H1 (cell line): ENCODE results near the gene SMAP1. TPM values are rescaled to one million over a fixed set of nuclear protein-coding genes. Genes with fewer than 3 reads are reported as not detected.

ENCODE experiments used
- CTCF ChIA-PET: fragments of 300-600 bp; sonication (Branson Sonifier 250); formaldehyde crosslinking; loops from one replicate; lab custom pipeline; 2021; ENCODE audit not compliant: partially characterized antibody; lab: Charles Lee
- POLR2A ChIA-PET: fragments of 300-600 bp; sonication (Branson Sonifier 250); formaldehyde crosslinking; loops from one replicate; lab custom pipeline; 2021; ENCODE audit warnings: inconsistent platforms; ENCODE audit not compliant: partially characterized antibody; lab: Charles Lee
- DNase-seq, 2 experiments: peaks; one replicate each; pipeline versions ENCODE4 v3.0.0 to v3.0.0-alpha.2; 2010 to 2022; ENCODE audit warnings: low spot score in 2 of 2, low read depth in 1 of 2, mixed read lengths in 1 of 2
- FAIRE-seq: peaks from 2 replicates; lab custom pipeline; 2011; peaks lifted over from hg19 to GRCh38; lab: Jason Lieb, UNC
- H2AFZ ChIP-seq: 2 replicates; pipeline ENCODE4 v1.8.1; 2012; ENCODE audit warnings: low read length, inconsistent platforms
- H2AK5ac ChIP-seq: 2 replicates; pipeline ENCODE4 v1.6.1; 2013; ENCODE audit warnings: low read depth, low read length
- H2BK120ac ChIP-seq: replicated peaks from 2 replicates; pipeline ENCODE3; 2013; ENCODE audit warnings: low read depth, low read length, inconsistent platforms
- H2BK12ac ChIP-seq: 2 replicates; pipeline ENCODE4 v1.6.1; 2013; ENCODE audit warnings: low read depth, low read length
- H2BK15ac ChIP-seq: 2 replicates; pipeline ENCODE4 v1.6.1; 2013; ENCODE audit warnings: low read length
- H2BK20ac ChIP-seq: 2 replicates; pipeline ENCODE4 v1.6.1; 2013; ENCODE audit warnings: low read length
- H2BK5ac ChIP-seq: 2 replicates; pipeline ENCODE4 v1.6.1; 2013; ENCODE audit warnings: low read depth, low read length
- H3K14ac ChIP-seq: 2 replicates; pipeline ENCODE4 v1.6.1; 2013; ENCODE audit warnings: inconsistent platforms; ENCODE audit not compliant: insufficient read length
- H3K18ac ChIP-seq: 2 replicates; pipeline ENCODE4 v1.6.1; 2013; ENCODE audit warnings: low read length; ENCODE audit errors: extremely low read depth
- H3K23ac ChIP-seq: 2 replicates; pipeline ENCODE4 v1.6.1; 2013; ENCODE audit warnings: inconsistent platforms; ENCODE audit not compliant: insufficient read length
- H3K23me2 ChIP-seq: 2 replicates; pipeline ENCODE4 v1.6.1; 2013; ENCODE audit warnings: low read depth, low read length
- H3K27ac ChIP-seq: 2 replicates; pipeline ENCODE4 v1.6.1; 2011; ENCODE audit warnings: low read depth, low read length, inconsistent platforms
- H3K27me3 ChIP-seq, 4 experiments: replicated peaks in 1 of 4; 1 replicate in 1 of 4; 2 replicates in 3 of 4; pipeline versions ENCODE4 v1.6.1 to v1.8.1; 2011 to 2013; ENCODE audit warnings: low read length in 3 of 4, mild to moderate bottlenecking in 3 of 4, inconsistent platforms in 2 of 4, mixed read lengths in 2 of 4, moderate library complexity in 1 of 4; ENCODE audit not compliant: control insufficient read depth in 3 of 4, insufficient read depth in 3 of 4; ENCODE audit errors: extremely low read depth in 1 of 4
- H3K36me3 ChIP-seq, 4 experiments: 2 replicates each; pipeline versions ENCODE4 v1.6.1 to v1.8.1; 2011 to 2013; ENCODE audit warnings: mild to moderate bottlenecking in 4 of 4, low read length in 3 of 4, moderate library complexity in 2 of 4, control low read depth in 1 of 4, inconsistent platforms in 1 of 4; ENCODE audit not compliant: insufficient read depth in 4 of 4, control insufficient read depth in 2 of 4
- H3K4ac ChIP-seq: replicated peaks from 2 replicates; pipeline ENCODE3; 2013; ENCODE audit warnings: low read length, low read depth, mixed read lengths, inconsistent platforms; ENCODE audit not compliant: insufficient read length
- H3K4me1 ChIP-seq, 4 experiments: replicated peaks in 1 of 4; 1 replicate in 1 of 4; 2 replicates in 3 of 4; pipeline versions ENCODE4 v1.6.1 to v1.8.1; 2011 to 2013; ENCODE audit warnings: low read length in 3 of 4, inconsistent platforms in 2 of 4, mixed read lengths in 1 of 4; ENCODE audit not compliant: insufficient read depth in 4 of 4, control insufficient read depth in 3 of 4
- H3K4me2 ChIP-seq, 2 experiments: 2 replicates each; pipeline versions ENCODE4 v1.6.1 to v1.8.1; 2011 to 2013; ENCODE audit warnings: low read depth in 2 of 2, low read length in 2 of 2, control low read depth in 1 of 2, inconsistent platforms in 1 of 2, mild to moderate bottlenecking in 1 of 2; ENCODE audit not compliant: insufficient read depth in 1 of 2
- H3K4me3 ChIP-seq, 4 experiments: fragments of 200-600, 300-600 bp in 1 of 4; sonication (generic), shearing (Covaris generic), sonication (Bioruptor Twin) in 1 of 4; 2 replicates each; pipeline versions ENCODE4 v1.5.1 to v1.8.1; 2011 to 2016; ENCODE audit warnings: low read length in 4 of 4, low read depth in 3 of 4, control low read depth in 2 of 4, inconsistent platforms in 2 of 4, mild to moderate bottlenecking in 2 of 4, mixed read lengths in 1 of 4, moderate library complexity in 1 of 4; ENCODE audit not compliant: insufficient read depth in 2 of 4; ENCODE audit errors: extremely low read depth in 1 of 4
- H3K56ac ChIP-seq: replicated peaks from 2 replicates; pipeline ENCODE3; 2013; ENCODE audit warnings: low read depth, mild to moderate bottlenecking, mixed read lengths, low read length, inconsistent platforms; ENCODE audit not compliant: insufficient read length
- H3K79me1 ChIP-seq: 2 replicates; pipeline ENCODE4 v1.6.1; 2013; ENCODE audit warnings: low read depth, low read length, control low read depth
- H3K79me2 ChIP-seq, 2 experiments: 2 replicates each; pipeline versions ENCODE4 v1.6.1 to v1.8.1; 2012 to 2013; ENCODE audit warnings: low read length in 2 of 2, mild to moderate bottlenecking in 2 of 2, inconsistent platforms in 1 of 2; ENCODE audit not compliant: insufficient read depth in 2 of 2, control insufficient read depth in 1 of 2
- H3K9ac ChIP-seq, 4 experiments: replicated peaks in 1 of 4; 1 replicate in 1 of 4; 2 replicates in 3 of 4; pipeline versions ENCODE4 v1.6.1 to v1.8.1; 2011 to 2013; ENCODE audit warnings: low read depth in 3 of 4, low read length in 3 of 4, control low read depth in 2 of 4, mild to moderate bottlenecking in 2 of 4, moderate library complexity in 2 of 4, inconsistent platforms in 1 of 4; ENCODE audit errors: extremely low read depth in 1 of 4
- H3K9me3 ChIP-seq, 2 experiments: 2 replicates each; pipeline versions ENCODE4 v1.6.1 to v1.8.1; 2012 to 2013; ENCODE audit warnings: mild to moderate bottlenecking in 2 of 2, moderate library complexity in 2 of 2, control low read depth in 1 of 2, inconsistent platforms in 1 of 2, low read depth in 1 of 2, low read length in 1 of 2, mixed read lengths in 1 of 2; ENCODE audit not compliant: insufficient read depth in 2 of 2
- H4K20me1 ChIP-seq, 2 experiments: replicated peaks in 1 of 2; 2 replicates each; pipeline versions ENCODE3 to v1.8.1; 2011 to 2013; ENCODE audit warnings: inconsistent platforms in 2 of 2, low read length in 2 of 2, mild to moderate bottlenecking in 1 of 2; ENCODE audit not compliant: insufficient read depth in 2 of 2, control insufficient read depth in 1 of 2
- H4K5ac ChIP-seq: 2 replicates; pipeline ENCODE4 v1.6.1; 2013; ENCODE audit warnings: low read length, low read depth, mixed read lengths, inconsistent platforms; ENCODE audit not compliant: insufficient read length
- H4K8ac ChIP-seq: 2 replicates; pipeline ENCODE4 v1.8.0; 2013; ENCODE audit warnings: mild to moderate bottlenecking, moderate library complexity, low read length, inconsistent platforms; ENCODE audit not compliant: insufficient read depth; ENCODE audit errors: extremely low read depth
- H4K91ac ChIP-seq: replicated peaks from 2 replicates; pipeline ENCODE3; 2013; ENCODE audit warnings: low read length, mixed read lengths, inconsistent platforms; ENCODE audit not compliant: insufficient read length
- ASH2L ChIP-seq: fragments of 200-600, 300-600 bp; sonication (generic); IDR thresholded peaks from one replicate; pipeline ENCODE4 v1.7.1; 2017; ENCODE audit warnings: low read length
- BACH1 ChIP-seq: IDR thresholded peaks from 2 replicates; pipeline ENCODE4 v1.6.1; 2012; ENCODE audit warnings: low read length, improper control_type of control experiment
- CHD2 ChIP-seq: IDR thresholded peaks from 2 replicates; pipeline ENCODE4 v1.6.1; 2012; ENCODE audit warnings: low read length, improper control_type of control experiment
- CREB1 ChIP-seq: IDR thresholded peaks from 2 replicates; pipeline ENCODE4 v1.6.1; 2012; ENCODE audit warnings: inconsistent platforms
- EP300 ChIP-seq, 2 experiments: IDR thresholded peaks; 1 replicate in 1 of 2; 2 replicates in 1 of 2; pipeline ENCODE4 v1.6.1; 2011 to 2012; ENCODE audit warnings: low read depth in 2 of 2, low read length in 2 of 2, mild to moderate bottlenecking in 2 of 2, borderline replicate concordance in 1 of 2, inconsistent platforms in 1 of 2, moderate library complexity in 1 of 2
- RAD21 ChIP-seq, 2 experiments: IDR thresholded peaks in 1 of 2; conservative IDR thresholded peaks in 1 of 2; 2 replicates each; pipeline ENCODE4 v1.6.1; 2011; ENCODE audit warnings: low read depth in 2 of 2, low read length in 2 of 2, improper control_type of control experiment in 1 of 2, inconsistent platforms in 1 of 2, mild to moderate bottlenecking in 1 of 2, moderate library complexity in 1 of 2
- SIN3A ChIP-seq, 2 experiments: IDR thresholded peaks in 1 of 2; conservative IDR thresholded peaks in 1 of 2; 2 replicates each; pipeline ENCODE4 v1.6.1; 2011 to 2012; ENCODE audit warnings: low read length in 2 of 2, improper control_type of control experiment in 1 of 2, low read depth in 1 of 2, mild to moderate bottlenecking in 1 of 2
- SIX5 ChIP-seq: IDR thresholded peaks from 2 replicates; pipeline ENCODE4 v1.6.1; 2011; ENCODE audit warnings: mild to moderate bottlenecking, low read depth, low read length
- SRF ChIP-seq: IDR thresholded peaks from 2 replicates; pipeline ENCODE4 v1.6.1; 2011; ENCODE audit warnings: mild to moderate bottlenecking, low read depth, low read length, moderate library complexity
- WGBS, 2 experiments: shearing (Covaris generic) in 1 of 2; methylation state at CpG; one replicate each; pipeline versions ENCODE4 v1.1.6 to v1.1.7; 2013 to 2015; ENCODE audit warnings: low lambda C conversion rate in 2 of 2, mixed read lengths in 2 of 2, inconsistent platforms in 1 of 2, low coverage in 1 of 2, missing lambda C conversion rate in 1 of 2; ENCODE audit not compliant: insufficient replicate concordance in 2 of 2, insufficient coverage in 1 of 2, insufficient read length in 1 of 2; ENCODE audit errors: extremely low coverage in 1 of 2, missing lambda C conversion rate in 1 of 2; 5-methylcytosine and 5-hydroxymethylcytosine counted together
- polyA plus RNA-seq, 7 experiments: library from polyadenylated mRNA; depleted of rRNA in 3 of 7; stranded (reverse) in 5 of 7; unstranded in 2 of 7; fragments of >200 nt in 5 of 7; fragments of 200-250 nt in 2 of 7; gene quantifications; 1 replicate in 5 of 7; 2 replicates in 1 of 7; 4 replicates in 1 of 7; pipeline versions ENCODE4 v1.2.1 to v1.2.3, GENCODE V29; 2011 to 2013; ENCODE audit warnings: missing spikeins in 2 of 7, mixed read lengths in 2 of 7
- total RNA-seq: library from RNA; stranded (reverse); fragmentation: NEBNext Ultra II Directional; extraction: Animal tissue kit (Norgen Biotek cat#: 25700); gene quantifications from 2 replicates; pipeline ENCODE4 v1.2.1, GENCODE V29; 2021
- TF ChIP-seq, protein P1 (sequence below): IDR thresholded peaks from 2 replicates; pipeline ENCODE4 v1.6.1; 2012; ENCODE audit warnings: low read length, inconsistent platforms
- TF ChIP-seq, protein P2 (sequence below): IDR thresholded peaks from 2 replicates; pipeline ENCODE4 v1.6.1; 2011; ENCODE audit warnings: low read depth, mild to moderate bottlenecking, low read length; ENCODE audit not compliant: insufficient read depth

SMAP1 gene
- total and polyA plus RNA-seq, 2 of the 8 experiments (the other 6 are each of a cell fraction or from before 2014, with no cell fraction given) = 18.8 to 32.4 TPM

DNA sequence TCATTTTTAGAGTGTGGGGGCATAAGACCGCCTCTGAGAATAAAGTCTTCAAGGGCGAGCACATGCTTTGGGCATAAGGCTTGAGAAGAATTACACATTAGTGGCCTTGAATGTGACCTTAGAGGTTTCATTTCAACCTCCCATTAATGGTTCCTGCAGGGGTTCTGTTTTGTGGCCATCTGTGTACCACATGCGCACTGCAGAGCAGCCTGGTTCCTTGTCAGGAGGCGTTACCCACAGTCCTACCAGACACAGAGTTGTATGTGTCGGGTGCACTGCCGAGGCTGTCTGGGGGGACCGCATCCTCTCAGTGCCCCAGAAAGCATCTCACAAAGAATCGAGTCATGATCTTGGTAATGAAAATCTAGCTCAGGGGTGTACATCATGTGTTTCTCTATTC is 173.4 kb downstream of the SMAP1 start:
- H3K27ac ChIP-seq = no peak overlapping the region
- H3K4me3 ChIP-seq = no peak overlapping the region
- DNase-seq (no peak), FAIRE-seq (no peak)
- H3K14ac ChIP-seq = no peak overlapping the region
- H2BK12ac ChIP-seq = no peak overlapping the region
- no peak overlapping the region for H4K8ac ChIP-seq
- H3K23me2 ChIP-seq = no peaks in the 10 kb centered on the region
- no peak overlapping the region for H3K9ac ChIP-seq
- H3K4ac ChIP-seq = no peak overlapping the region
- 95% methylated on average over 8 of the region's 8 CpGs; no CpG with 5 or more reads in 1 of the 2 experiments for WGBS, 2 experiments
- H2AFZ ChIP-seq = no peak overlapping the region
- CTCF ChIA-PET = interaction anchor here (2.6 kb wide), 1 partner anchor 43 kb away, joined by 10 read pairs; no protein-coding TSS in a partner anchor
- no peak overlapping the region for H2AK5ac ChIP-seq
- H3K27me3 ChIP-seq = no peaks in the 10 kb centered on the region
- H3K18ac ChIP-seq = no peak overlapping the region
- TF ChIP-seq, protein P1, sequence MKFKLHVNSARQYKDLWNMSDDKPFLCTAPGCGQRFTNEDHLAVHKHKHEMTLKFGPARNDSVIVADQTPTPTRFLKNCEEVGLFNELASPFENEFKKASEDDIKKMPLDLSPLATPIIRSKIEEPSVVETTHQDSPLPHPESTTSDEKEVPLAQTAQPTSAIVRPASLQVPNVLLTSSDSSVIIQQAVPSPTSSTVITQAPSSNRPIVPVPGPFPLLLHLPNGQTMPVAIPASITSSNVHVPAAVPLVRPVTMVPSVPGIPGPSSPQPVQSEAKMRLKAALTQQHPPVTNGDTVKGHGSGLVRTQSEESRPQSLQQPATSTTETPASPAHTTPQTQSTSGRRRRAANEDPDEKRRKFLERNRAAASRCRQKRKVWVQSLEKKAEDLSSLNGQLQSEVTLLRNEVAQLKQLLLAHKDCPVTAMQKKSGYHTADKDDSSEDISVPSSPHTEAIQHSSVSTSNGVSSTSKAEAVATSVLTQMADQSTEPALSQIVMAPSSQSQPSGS = no peak
- TF ChIP-seq SIN3A (conservative IDR thresholded peaks at IDR 0.05 in 1 of 2, IDR thresholded peaks at IDR 0.05 in 1 of 2; ENCODE audit: low read depth in 1 of 2, low read length in 2 of 2) (no peak), SIX5 (no peak), BACH1 (no peak), RAD21 (IDR thresholded peaks at IDR 0.05 in 1 of 2, conservative IDR thresholded peaks at IDR 0.05 in 1 of 2; ENCODE audit: low read depth in 2 of 2, low read length in 2 of 2) (no peak), EP300 (IDR thresholded peaks at IDR 0.05; ENCODE audit: borderline replicate concordance in 1 of 2, low read depth in 2 of 2, low read length in 2 of 2) (no peak), SRF (no peak), CHD2 (no peak), CREB1 (no peak), ASH2L (no peak)
- TF ChIP-seq, protein P2, sequence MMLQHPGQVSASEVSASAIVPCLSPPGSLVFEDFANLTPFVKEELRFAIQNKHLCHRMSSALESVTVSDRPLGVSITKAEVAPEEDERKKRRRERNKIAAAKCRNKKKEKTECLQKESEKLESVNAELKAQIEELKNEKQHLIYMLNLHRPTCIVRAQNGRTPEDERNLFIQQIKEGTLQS = no peak
- H3K4me1 ChIP-seq = peaks cover 0 to 3% (median 0%) of the 10 kb centered on the region in 4 experiments; a peak in 1 of 7 replicates
- H3K36me3 ChIP-seq = no peaks in the 10 kb centered on the region; a peak in 1 of 8 replicates
- no peak overlapping the region for H3K23ac ChIP-seq
- H3K79me2 ChIP-seq = no peaks in the 10 kb centered on the region
- no peak overlapping the region for H2BK15ac ChIP-seq
- no peak overlapping the region for H3K56ac ChIP-seq
- H2BK5ac ChIP-seq = no peak overlapping the region
- no peaks in the 10 kb centered on the region for H3K79me1 ChIP-seq
- no peak overlapping the region for H2BK20ac ChIP-seq
- H4K5ac ChIP-seq = no peak overlapping the region
- no peak overlapping the region for H4K91ac ChIP-seq
- POLR2A ChIA-PET = no interaction called here
- H3K4me2 ChIP-seq = no peak overlapping the region
- no peaks in the 10 kb centered on the region for H4K20me1 ChIP-seq
- H3K9me3 ChIP-seq = no peaks in the 10 kb centered on the region
- no peak overlapping the region for H2BK120ac ChIP-seq
